ENCODE measurements around the gene ZC3H12A.

DNA sequence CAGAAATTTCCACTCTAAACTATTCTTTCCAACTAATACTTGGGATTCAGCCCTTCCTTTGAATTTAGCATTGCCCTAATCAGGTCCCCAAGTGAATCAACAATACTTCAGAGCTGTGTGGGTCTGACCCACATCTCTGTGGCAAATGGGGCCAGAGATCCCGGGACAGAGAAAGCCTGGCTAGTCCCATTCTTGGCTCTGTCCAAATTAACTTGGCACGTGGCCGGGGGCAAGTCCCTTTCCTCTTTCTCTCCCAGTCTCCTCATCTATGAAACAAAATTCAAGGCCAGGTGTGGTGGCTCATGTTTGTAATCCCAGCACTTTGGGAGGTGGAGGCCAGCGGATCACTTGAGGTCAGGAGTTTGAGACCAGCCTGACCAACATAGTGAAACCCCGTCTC, 6.3 kb upstream of the ZC3H12A start:
- no peak for TF ChIP-seq CTCF (IDR thresholded peaks at IDR 0.05)
- no peak for TF ChIP-seq EZH2 (IDR thresholded peaks at IDR 0.05; ENCODE audit: borderline replicate concordance, insufficient read depth, low read depth, low read length, poor library complexity, severe bottlenecking)
